NCI-H1694 (cell line): ENCODE results near the gene CEL.
"Not testable (repeated sequence)": the region's sequence is repeated elsewhere in the genome, so short reads cannot be mapped to it uniquely, and the experiment has no call there.

Experiments
- DNase-seq: peaks from one replicate; lab custom pipeline; 2025; lab: John Stamatoyannopoulos, UW

Gene CEL

GRCh38 chr9:133064241-133065069, 2.7 kb downstream of the CEL start:
- no peak for DNase-seq

DNA sequence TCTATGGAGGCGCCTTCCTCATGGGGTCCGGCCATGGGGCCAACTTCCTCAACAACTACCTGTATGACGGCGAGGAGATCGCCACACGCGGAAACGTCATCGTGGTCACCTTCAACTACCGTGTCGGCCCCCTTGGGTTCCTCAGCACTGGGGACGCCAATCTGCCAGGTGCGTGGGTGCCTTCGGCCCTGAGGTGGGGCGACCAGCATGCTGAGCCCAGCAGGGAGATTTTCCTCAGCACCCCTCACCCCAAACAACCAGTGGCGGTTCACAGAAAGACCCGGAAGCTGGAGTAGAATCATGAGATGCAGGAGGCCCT, 3.2 kb downstream of the CEL start:
- DNase-seq: no peak

GRCh38 chr9:133066181-133066983, 4.6 kb downstream of the CEL start:
- DNase-seq: no peak

GRCh38 chr9:133067006-133067405, 5.2 kb downstream of the CEL start:
- no peak for DNase-seq

DNA sequence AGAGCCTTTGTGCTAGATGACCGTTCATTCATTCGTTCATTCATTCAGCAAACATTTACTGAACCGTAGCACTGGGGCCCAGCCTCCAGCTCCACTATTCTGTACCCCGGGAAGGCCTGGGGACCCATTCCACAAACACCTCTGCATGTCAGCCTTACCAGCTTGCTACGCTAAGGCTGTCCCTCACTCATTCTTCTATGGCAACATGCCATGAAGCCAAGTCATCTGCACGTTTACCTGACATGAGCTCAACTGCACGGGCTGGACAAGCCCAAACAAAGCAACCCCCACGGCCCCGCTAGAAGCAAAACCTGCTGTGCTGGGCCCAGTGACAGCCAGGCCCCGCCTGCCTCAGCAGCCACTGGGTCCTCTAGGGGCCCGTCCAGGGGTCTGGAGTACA, 6.0 kb downstream of the CEL start:
- DNase-seq: no peak

- not testable (repeated sequence) for DNase-seq
Measured at GRCh38 chr9:133068431-133068830, 6.7 kb downstream of the CEL start.

DNA sequence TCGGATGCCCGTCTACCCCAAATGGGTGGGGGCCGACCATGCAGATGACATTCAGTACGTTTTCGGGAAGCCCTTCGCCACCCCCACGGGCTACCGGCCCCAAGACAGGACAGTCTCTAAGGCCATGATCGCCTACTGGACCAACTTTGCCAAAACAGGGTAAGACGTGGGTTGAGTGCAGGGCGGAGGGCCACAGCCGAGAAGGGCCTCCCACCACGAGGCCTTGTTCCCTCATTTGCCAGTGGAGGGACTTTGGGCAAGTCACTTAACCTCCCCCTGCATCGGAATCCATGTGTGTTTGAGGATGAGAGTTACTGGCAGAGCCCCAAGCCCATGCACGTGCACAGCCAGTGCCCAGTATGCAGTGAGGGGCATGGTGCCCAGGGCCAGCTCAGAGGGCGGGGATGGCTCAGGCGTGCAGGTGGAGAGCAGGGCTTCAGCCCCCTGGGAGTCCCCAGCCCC, 8.8 kb downstream of the CEL start:
- DNase-seq: not testable (repeated sequence)

- not testable (repeated sequence) for DNase-seq
Measured at GRCh38 chr9:133070985-133071384, 9.2 kb downstream of the CEL start.

DNA sequence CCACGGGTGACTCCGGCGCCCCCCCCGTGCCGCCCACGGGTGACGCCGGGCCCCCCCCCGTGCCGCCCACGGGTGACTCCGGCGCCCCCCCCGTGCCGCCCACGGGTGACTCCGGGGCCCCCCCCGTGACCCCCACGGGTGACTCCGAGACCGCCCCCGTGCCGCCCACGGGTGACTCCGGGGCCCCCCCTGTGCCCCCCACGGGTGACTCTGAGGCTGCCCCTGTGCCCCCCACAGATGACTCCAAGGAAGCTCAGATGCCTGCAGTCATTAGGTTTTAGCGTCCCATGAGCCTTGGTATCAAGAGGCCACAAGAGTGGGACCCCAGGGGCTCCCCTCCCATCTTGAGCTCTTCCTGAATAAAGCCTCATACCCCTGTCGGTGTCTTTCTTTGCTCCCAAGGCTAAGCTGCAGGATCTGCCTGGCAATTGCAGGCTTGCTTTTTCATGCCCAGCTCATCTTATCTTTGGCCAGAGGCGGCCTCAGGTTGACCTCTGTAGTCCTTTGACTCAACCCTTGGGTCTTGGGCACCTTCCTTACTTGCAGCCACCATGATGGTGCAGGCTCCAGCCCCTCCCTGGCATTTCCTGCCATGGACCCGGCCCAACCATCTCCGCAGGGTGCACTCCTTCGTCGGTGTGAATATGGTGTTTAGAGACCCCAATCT, 9.8 kb downstream of the CEL start:
- DNase-seq: no peak

GRCh38 chr9:133072210-133072609, 10.4 kb downstream of the CEL start:
- not testable (repeated sequence) for DNase-seq

DNA sequence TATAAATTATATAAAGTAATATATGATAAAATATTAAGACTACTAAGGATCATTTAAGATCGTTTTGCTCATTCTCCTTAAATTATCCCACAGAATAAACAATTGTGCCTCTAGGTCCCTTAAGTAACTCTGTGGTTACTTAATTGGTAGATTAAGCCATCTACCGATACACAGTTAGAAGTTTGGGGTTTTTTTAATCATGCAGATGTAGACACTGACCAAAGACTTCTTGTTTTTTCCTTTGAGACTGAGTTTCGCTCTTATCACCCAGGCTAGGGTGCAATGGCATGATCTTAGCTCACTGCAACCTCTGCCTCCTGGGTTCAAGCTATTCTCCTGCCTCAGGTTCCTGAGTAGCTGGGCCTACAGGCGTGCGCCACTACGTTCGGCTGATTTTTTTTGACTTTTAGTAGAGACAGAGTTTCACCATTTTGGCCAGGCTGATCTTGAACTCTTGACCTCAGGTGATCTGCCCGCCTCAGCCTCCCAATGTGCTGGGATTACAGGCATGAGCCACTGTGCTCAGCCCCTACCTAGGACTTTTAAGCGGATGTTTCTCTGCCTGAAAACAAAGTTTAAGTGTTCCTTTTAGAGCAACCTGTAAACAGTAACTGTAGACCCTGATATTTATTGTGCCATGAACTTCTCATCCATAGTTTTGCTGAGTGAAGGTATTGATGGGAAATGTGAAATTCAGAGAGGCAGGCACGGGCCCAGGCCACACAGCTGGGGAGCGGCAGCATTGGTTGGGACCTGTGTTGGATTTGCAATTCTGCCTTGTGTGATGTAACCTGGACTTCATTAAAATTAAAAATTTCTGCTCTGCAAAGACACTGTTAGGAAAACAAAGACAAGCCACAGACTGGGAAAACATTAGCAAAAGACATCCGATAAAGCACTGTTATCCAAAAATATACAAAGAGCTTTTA, 11.6 kb downstream of the CEL start:
- no peak for DNase-seq

- no peak for DNase-seq
Measured at GRCh38 chr9:133074111-133074651, 12.4 kb downstream of the CEL start.

GRCh38 chr9:133075925-133076630, 14.3 kb downstream of the CEL start:
- no peak for DNase-seq

- no peak for DNase-seq
Measured at GRCh38 chr9:133076691-133077090, 14.9 kb downstream of the CEL start.

- DNase-seq: no peak
Measured at GRCh38 chr9:133078486-133078885, 16.7 kb downstream of the CEL start.

- DNase-seq: no peak
Measured at GRCh38 chr9:133080161-133080560, 18.4 kb downstream of the CEL start.

DNA sequence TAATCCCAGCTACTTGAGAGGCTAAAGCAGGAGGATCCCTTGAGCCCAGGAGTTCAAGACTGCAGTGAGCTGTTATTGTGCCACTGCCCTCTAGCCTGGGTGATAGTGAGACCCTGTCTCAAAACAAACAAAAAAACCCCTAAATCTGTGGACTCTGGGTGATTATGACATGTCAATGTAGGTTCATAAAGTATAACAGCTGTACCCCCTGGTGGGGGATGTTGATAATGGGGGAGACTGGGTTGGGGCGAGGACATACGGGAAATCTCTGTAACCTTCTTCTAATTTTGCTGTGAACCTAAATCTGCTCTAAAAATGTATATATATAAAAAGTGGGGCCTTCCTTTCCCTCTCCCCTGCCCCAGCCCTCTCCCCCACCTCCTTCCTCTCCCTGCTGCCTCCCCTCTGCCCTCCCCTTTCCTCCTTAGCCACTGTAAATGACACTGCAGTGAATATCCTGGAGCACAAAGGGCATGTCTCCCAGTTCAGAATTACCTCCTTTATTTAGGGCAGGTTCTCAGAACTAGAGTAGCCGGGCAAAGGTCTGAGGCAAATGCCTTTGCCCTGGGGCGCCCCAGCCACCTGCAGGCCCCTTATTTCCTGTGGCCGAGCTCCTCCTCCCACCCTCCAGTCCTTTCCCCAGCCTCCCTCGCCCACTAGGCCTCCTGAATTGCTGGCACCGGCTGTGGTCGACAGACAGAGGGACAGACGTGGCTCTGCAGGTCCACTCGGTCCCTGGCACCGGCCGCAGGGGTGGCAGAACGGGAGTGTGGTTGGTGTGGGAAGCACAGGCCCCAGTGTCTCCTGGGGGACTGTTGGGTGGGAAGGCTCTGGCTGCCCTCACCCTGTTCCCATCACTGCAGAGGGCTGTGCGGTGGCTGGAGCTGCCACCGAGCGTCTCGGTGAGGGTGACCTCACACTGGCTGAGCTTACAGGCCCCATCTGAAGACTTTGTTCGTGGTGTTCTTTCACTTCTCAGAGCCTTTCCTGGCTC, 19.3 kb downstream of the CEL start:
- not testable (repeated sequence) for DNase-seq

DNA sequence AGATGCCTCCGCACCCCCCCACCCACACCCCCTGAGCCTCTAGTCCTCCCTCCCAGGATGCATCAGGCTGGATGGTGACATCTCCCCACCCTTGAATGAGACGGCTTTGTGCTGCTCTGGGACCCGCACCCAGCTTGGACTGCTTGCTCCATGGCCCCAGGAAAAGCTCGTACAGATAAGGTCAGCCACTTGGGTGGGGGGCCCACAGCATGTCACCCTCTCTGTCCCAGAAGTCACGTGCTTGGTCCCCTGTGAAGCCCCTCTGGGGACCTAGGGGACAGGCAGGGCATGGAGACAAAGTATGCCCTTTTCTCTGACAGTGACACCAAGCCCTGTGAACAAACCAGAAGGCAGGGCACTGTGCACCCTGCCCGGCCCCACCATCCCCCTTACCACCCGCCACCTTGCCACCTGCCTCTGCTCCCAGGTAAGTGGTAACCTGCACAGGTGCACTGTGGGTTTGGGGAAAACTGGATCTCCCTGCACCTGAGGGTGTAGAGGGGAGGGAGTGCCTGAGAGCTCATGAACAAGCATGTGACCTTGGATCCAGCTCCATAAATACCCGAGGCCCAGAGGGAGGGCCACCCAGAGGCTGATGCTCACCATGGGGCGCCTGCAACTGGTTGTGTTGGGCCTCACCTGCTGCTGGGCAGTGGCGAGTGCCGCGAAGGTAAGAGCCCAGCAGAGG, 20.3 kb downstream of the CEL start:
- DNase-seq: not testable (repeated sequence)

GRCh38 chr9:133083688-133084087, 21.9 kb downstream of the CEL start:
- DNase-seq: not testable (repeated sequence)
